IMR-90 (cell line): Measurements from ENCODE around the gene STX16. TPM values are rescaled to one million over a fixed set of nuclear protein-coding genes. Genes with fewer than 3 reads are reported as not detected.

Source experiments
- ATAC-seq: fragments of 200-7000 bp; cut with Tn5 transposase; 2 replicates; pipeline ENCODE4 v1.9.1; 2020; ENCODE audit warnings: low read depth, mild to moderate bottlenecking, moderate library complexity
- BruUV-seq: library from RNA; stranded (reverse); fragments of 400-500 nt; replicated peaks from 2 replicates; lab custom pipeline; 2021; lab: Mats Ljungman, UMichigan
- CTCF ChIA-PET: fragments of 300-600 bp; formaldehyde crosslinking; extraction: SDS; loops from one replicate; lab custom pipeline; 2021; ENCODE audit warnings: antibody characterized with exemption; lab: Yijun Ruan, JAX
- POLR2A ChIA-PET: fragments of 300-600 bp; sonication (Branson Sonifier 250); formaldehyde crosslinking; loops from one replicate; lab custom pipeline; 2022; ENCODE audit warnings: antibody characterized with exemption; ENCODE audit not compliant: unreplicated experiment; lab: Charles Lee
- DNase-seq: peaks from one replicate; pipeline ENCODE4 v3.0.0; 2013
- H2AFZ ChIP-seq: replicated peaks from 2 replicates; pipeline ENCODE3; 2013; ENCODE audit warnings: low read length, mild to moderate bottlenecking; ENCODE audit not compliant: poor library complexity
- H2AK5ac ChIP-seq: 2 replicates; pipeline ENCODE4 v1.6.1; 2013; ENCODE audit warnings: low read depth, low read length, inconsistent platforms
- H2AK9ac ChIP-seq: replicated peaks from 2 replicates; pipeline ENCODE3; 2013; ENCODE audit warnings: mild to moderate bottlenecking, low read depth, low read length, moderate library complexity; ENCODE audit not compliant: poor library complexity
- H2BK120ac ChIP-seq: 2 replicates; pipeline ENCODE4 v1.6.1; 2013; ENCODE audit warnings: low read depth, low read length, inconsistent platforms
- H2BK15ac ChIP-seq: 3 replicates; pipeline ENCODE4 v1.6.1; 2013; ENCODE audit warnings: low read depth, low read length, inconsistent platforms
- H2BK20ac ChIP-seq: 2 replicates; pipeline ENCODE4 v1.6.1; 2013; ENCODE audit warnings: low read depth, mild to moderate bottlenecking, inconsistent platforms, low read length, moderate library complexity
- H2BK5ac ChIP-seq: 2 replicates; pipeline ENCODE4 v1.6.1; 2013; ENCODE audit warnings: mild to moderate bottlenecking, low read depth, low read length, inconsistent platforms; ENCODE audit not compliant: poor library complexity, severe bottlenecking
- H3K14ac ChIP-seq: replicated peaks from 2 replicates; pipeline ENCODE4 v1.6.1; 2013; ENCODE audit warnings: low read depth, low read length, inconsistent platforms
- H3K18ac ChIP-seq: 2 replicates; pipeline ENCODE4 v1.6.1; 2013; ENCODE audit warnings: low read depth, low read length, control low read depth
- H3K23ac ChIP-seq: 2 replicates; pipeline ENCODE4 v1.6.1; 2013; ENCODE audit warnings: low read depth, low read length, inconsistent platforms
- H3K27ac ChIP-seq: 2 replicates; pipeline ENCODE4 v1.5.1; 2013; ENCODE audit warnings: mild to moderate bottlenecking, control low read depth, low read length; ENCODE audit not compliant: insufficient read depth
- H3K27me3 ChIP-seq: 2 replicates; pipeline ENCODE4 v1.6.1; 2013; ENCODE audit warnings: low read length; ENCODE audit not compliant: control insufficient read depth, insufficient read depth
- H3K36me3 ChIP-seq: 2 replicates; pipeline ENCODE4 v1.6.1; 2013; ENCODE audit warnings: low read length, mixed read lengths; ENCODE audit not compliant: control insufficient read depth, insufficient read depth
- H3K4ac ChIP-seq: 2 replicates; pipeline ENCODE4 v1.6.1; 2013; ENCODE audit warnings: low read depth, low read length, inconsistent platforms
- H3K4me1 ChIP-seq: 2 replicates; pipeline ENCODE4 v1.6.1; 2013; ENCODE audit warnings: low read length, mixed read lengths; ENCODE audit not compliant: control insufficient read depth, insufficient read depth
- H3K4me2 ChIP-seq: 2 replicates; pipeline ENCODE4 v1.6.1; 2013; ENCODE audit warnings: low read depth, mild to moderate bottlenecking, control low read depth, low read length, moderate library complexity
- H3K4me3 ChIP-seq: 2 replicates; pipeline ENCODE4 v1.5.1; 2013; ENCODE audit warnings: low read depth, mild to moderate bottlenecking, control low read depth, low read length, moderate library complexity; ENCODE audit not compliant: insufficient read depth
- H3K56ac ChIP-seq: 2 replicates; pipeline ENCODE4 v1.6.1; 2013; ENCODE audit warnings: low read length, inconsistent platforms; ENCODE audit not compliant: insufficient read depth; ENCODE audit errors: extremely low read depth
- H3K79me1 ChIP-seq, 2 experiments: 2 replicates each; pipeline ENCODE4 v1.6.1; 2013; ENCODE audit warnings: low read length in 2 of 2, inconsistent platforms in 1 of 2, low read depth in 1 of 2
- H3K9ac ChIP-seq: 2 replicates; pipeline ENCODE4 v1.6.1; 2013; ENCODE audit warnings: low read depth, low read length, control low read depth
- H3K9me1 ChIP-seq: 2 replicates; pipeline ENCODE4 v1.6.1; 2013; ENCODE audit warnings: low read length, inconsistent platforms; ENCODE audit not compliant: insufficient read depth
- H3K9me3 ChIP-seq: 2 replicates; pipeline ENCODE4 v1.6.1; 2013; ENCODE audit warnings: low read length; ENCODE audit not compliant: control insufficient read depth, insufficient read depth
- H4K20me1 ChIP-seq: 2 replicates; pipeline ENCODE4 v1.6.1; 2013; ENCODE audit warnings: low read length, inconsistent platforms; ENCODE audit not compliant: insufficient read depth
- H4K5ac ChIP-seq: 2 replicates; pipeline ENCODE4 v1.6.1; 2013; ENCODE audit warnings: mild to moderate bottlenecking, low read depth, low read length, control low read depth
- H4K8ac ChIP-seq, 2 experiments: 2 replicates each; pipeline ENCODE4 v1.6.1; 2013; ENCODE audit warnings: low read depth in 2 of 2, low read length in 2 of 2, control low read depth in 1 of 2, inconsistent platforms in 1 of 2
- H4K91ac ChIP-seq: 2 replicates; pipeline ENCODE4 v1.6.1; 2013; ENCODE audit warnings: low read depth, low read length, inconsistent platforms; ENCODE audit not compliant: insufficient read depth
- BHLHE40 ChIP-seq: fragments of 150-350 bp; IDR thresholded peaks from 2 replicates; pipeline ENCODE4 v1.6.1; 2016; ENCODE audit warnings: mild to moderate bottlenecking, low read depth, low read length
- CEBPB ChIP-seq: IDR thresholded peaks from 2 replicates; pipeline ENCODE4 v1.6.1; 2012; ENCODE audit warnings: low read depth, low read length, improper control_type of control experiment
- CHD1 ChIP-seq: IDR thresholded peaks from 2 replicates; pipeline ENCODE4 v1.6.1; 2012; ENCODE audit warnings: low read depth, low read length, improper control_type of control experiment
- FOS ChIP-seq: fragments of 150-350 bp; IDR thresholded peaks from 2 replicates; pipeline ENCODE4 v1.6.1; 2016; ENCODE audit warnings: low read depth, low read length
- MAFK ChIP-seq: IDR thresholded peaks from 2 replicates; pipeline ENCODE4 v1.6.1; 2012; ENCODE audit warnings: low read depth, low read length, improper control_type of control experiment
- MAZ ChIP-seq: IDR thresholded peaks from 2 replicates; pipeline ENCODE4 v1.6.1; 2012; ENCODE audit warnings: low read depth, mild to moderate bottlenecking, low read length, improper control_type of control experiment, moderate library complexity, borderline replicate concordance
- MXI1 ChIP-seq: IDR thresholded peaks from 2 replicates; pipeline ENCODE4 v1.6.1; 2012; ENCODE audit warnings: low read depth, mild to moderate bottlenecking, low read length, moderate library complexity, borderline replicate concordance
- NFE2L2 ChIP-seq: fragments of 150-350 bp; IDR thresholded peaks from 2 replicates; pipeline ENCODE4 v1.6.1; 2016; ENCODE audit warnings: low read depth, mild to moderate bottlenecking, low read length
- POLR2A ChIP-seq: IDR thresholded peaks from 2 replicates; pipeline ENCODE4 v1.6.1; 2012; ENCODE audit warnings: mild to moderate bottlenecking, low read depth, low read length
- RAD21 ChIP-seq: IDR thresholded peaks from 2 replicates; pipeline ENCODE4 v1.6.1; 2012; ENCODE audit warnings: low read length, improper control_type of control experiment
- RCOR1 ChIP-seq: IDR thresholded peaks from 2 replicates; pipeline ENCODE4 v1.6.1; 2012; ENCODE audit warnings: mild to moderate bottlenecking, low read length, improper control_type of control experiment; ENCODE audit not compliant: insufficient replicate concordance
- RFX5 ChIP-seq: IDR thresholded peaks from 2 replicates; pipeline ENCODE4 v1.8.0; 2012; ENCODE audit warnings: low read depth, mild to moderate bottlenecking, low read length, moderate library complexity
- SMC3 ChIP-seq: fragments of 150-350 bp; IDR thresholded peaks from 2 replicates; pipeline ENCODE4 v1.6.1; 2016; ENCODE audit warnings: low read depth, mild to moderate bottlenecking, antibody characterized with exemption, low read length, moderate library complexity
- USF2 ChIP-seq: fragments of 150-350 bp; IDR thresholded peaks from 2 replicates; pipeline ENCODE4 v1.6.1; 2017; ENCODE audit warnings: mild to moderate bottlenecking, antibody characterized with exemption, low read length, low read depth
- WGBS, 2 experiments: methylation state at CpG; one replicate each; pipeline versions ENCODE4 v1.1.5 to v1.1.7; 2013; ENCODE audit warnings: missing lambda C conversion rate in 2 of 2; ENCODE audit not compliant: insufficient read length in 1 of 2; ENCODE audit errors: extremely low coverage in 2 of 2; 5-methylcytosine and 5-hydroxymethylcytosine counted together
- dilution Hi-C: fragments of 300-500 bp; cut with HindIII; formaldehyde crosslinking; loops from one replicate; pipeline ENCODE4 v1.14.3; 2018; ENCODE audit warnings: low sequenced_read_pairs; ENCODE audit not compliant: unreplicated experiment
- in situ Hi-C: fragments of 300-500 bp; cut with MboI; formaldehyde crosslinking; loops from 3 replicates; pipeline ENCODE4 v1.14.3; 2019; ENCODE audit warnings: low sequenced_read_pairs, inconsistent platforms, mixed read lengths
- intact Hi-C: fragments of 100-400 bp; cut with micrococcal nuclease; formaldehyde crosslinking; loops from 2 replicates; pipeline ENCODE4 v1.10.0; 2022
- polyA plus RNA-seq, 3 experiments: library from polyadenylated mRNA; depleted of rRNA; stranded (reverse); fragments of >200 nt; gene quantifications; 2 replicates each; pipeline ENCODE4 v1.2.3, GENCODE V29; 2012; ENCODE audit warnings: low replicate concordance in 1 of 3
- total RNA-seq: library from RNA; depleted of rRNA; stranded (reverse); fragments of >200 nt; gene quantifications from 2 replicates; pipeline ENCODE4 v1.2.3, GENCODE V29; 2012

Gene STX16
- total and polyA plus RNA-seq, 2 of the 4 experiments (the other 2 are of a cell fraction): 26.9 to 58.2 TPM

- H3K14ac ChIP-seq: no peak overlapping the region
- H3K4me1 ChIP-seq: peaks cover 2% of the 10 kb centered on the region; the same call in 1 of the 2 replicates
- no peak overlapping the region for H2AFZ ChIP-seq
- no peak overlapping the region for H2AK5ac ChIP-seq
- H4K91ac ChIP-seq: no peak overlapping the region
- H3K4ac ChIP-seq: no peak overlapping the region
- in situ Hi-C loops: no loop called here
- H3K9ac ChIP-seq: no peak overlapping the region
- DNase-seq (no peak), ATAC-seq (no peak)
- 67% methylated on average over 3 of the region's 5 CpGs; no CpG with 5 or more reads in 1 of the 2 experiments for WGBS, 2 experiments
- no peak overlapping the region for H3K56ac ChIP-seq
- TF ChIP-seq MXI1 (no peak), CEBPB (no peak), MAFK (no peak), POLR2A (no peak), FOS (no peak), SMC3 (no peak), NFE2L2 (no peak), BHLHE40 (no peak), MAZ (no peak), CHD1 (no peak), USF2 (no peak), RAD21 (no peak), RFX5 (no peak), RCOR1 (no peak)
- BruUV-seq: no TSS peak
- H3K23ac ChIP-seq: no peak overlapping the region
- intact Hi-C loops: no loop called here
- H3K27ac ChIP-seq: no peak overlapping the region
- H3K27me3 ChIP-seq: no peaks in the 10 kb centered on the region
- no peak overlapping the region for H4K5ac ChIP-seq
- H2BK15ac ChIP-seq: no peak overlapping the region
- peaks cover 46% of the 10 kb centered on the region for H3K36me3 ChIP-seq
- H4K8ac ChIP-seq: no peak overlapping the region
- H2BK120ac ChIP-seq: no peak overlapping the region
- H3K18ac ChIP-seq: no peak overlapping the region
- ChIA-PET CTCF (interaction anchor here (0.5 kb wide), 1 partner anchor 60 kb away, joined by 3 read pairs; no protein-coding TSS in a partner anchor), POLR2A (no interaction called here)
- H3K4me3 ChIP-seq: no peak overlapping the region
- peaks cover 14% of the 10 kb centered on the region for H3K9me1 ChIP-seq
- no peaks in the 10 kb centered on the region for H3K9me3 ChIP-seq
- H2AK9ac ChIP-seq: no peak overlapping the region
- no peak overlapping the region for H2BK20ac ChIP-seq
- dilution Hi-C loops: no loop called here
- no peak overlapping the region for H3K4me2 ChIP-seq
- H2BK5ac ChIP-seq: no peak overlapping the region
- H4K20me1 ChIP-seq: no peaks in the 10 kb centered on the region; the same call in 1 of the 2 replicates
- H3K79me1 ChIP-seq: peaks cover 12 to 36% of the 10 kb centered on the region in 2 experiments; a peak in 3 of 4 replicates
Measured at GRCh38 chr20:58677808-58678207, 26.7 kb downstream of the STX16 start.
